Caco-2 (cell line): Measurements from ENCODE around the gene GLUD1. TPM values are rescaled to one million over a fixed set of nuclear protein-coding genes. Genes with fewer than 3 reads are reported as not detected.
"Not testable (repeated sequence)": the region's sequence is repeated elsewhere in the genome, so short reads cannot be mapped to it uniquely, and the experiment has no call there.

Experiments
- BruUV-seq: library from RNA; stranded (reverse); fragments of 400-500 nt; replicated peaks from 2 replicates; lab custom pipeline; 2021; lab: Mats Ljungman, UMichigan
- CTCF ChIA-PET: fragments of 300-600 bp; sonication (Branson Sonifier 250); formaldehyde crosslinking; loops from one replicate; lab custom pipeline; 2022; ENCODE audit warnings: antibody characterized with exemption; lab: Charles Lee
- POLR2A ChIA-PET: fragments of 300-600 bp; sonication (Branson Sonifier 250); formaldehyde crosslinking; loops from one replicate; lab custom pipeline; 2022; ENCODE audit warnings: antibody characterized with exemption; lab: Charles Lee
- DNase-seq, 2 experiments: peaks; one replicate each; pipeline versions ENCODE4 v3.0.0 to v3.0.0-alpha.2; 2020 to 2022
- H3K27me3 ChIP-seq: replicated peaks from 2 replicates; pipeline ENCODE4 v1.6.0; 2011; ENCODE audit warnings: low read length; ENCODE audit not compliant: control insufficient read depth, insufficient read depth
- H3K36me3 ChIP-seq: 2 replicates; pipeline ENCODE4 v1.5.1; 2011; ENCODE audit warnings: low read length; ENCODE audit not compliant: control insufficient read depth, insufficient read depth
- H3K4me1 ChIP-seq: fragments of 250-450 bp; sonication (Bioruptor Pico); 2 replicates; pipeline ENCODE4 v1.5.1; 2020; ENCODE audit warnings: mild to moderate bottlenecking
- H3K4me3 ChIP-seq: 2 replicates; pipeline ENCODE4 v1.5.1; 2011; ENCODE audit warnings: low read depth, mild to moderate bottlenecking, control low read depth, low read length
- H3K9me3 ChIP-seq: fragments of 250-450 bp; sonication (Bioruptor Pico); 2 replicates; pipeline ENCODE4 v1.5.1; 2020; ENCODE audit warnings: mild to moderate bottlenecking, moderate library complexity
- H3K27ac Mint-ChIP-seq: one replicate; pipeline ENCODE4 v1.8.0; 2022; ENCODE audit warnings: mixed read lengths; ENCODE audit not compliant: unreplicated experiment
- H3K27me3 Mint-ChIP-seq: one replicate; pipeline ENCODE4 v1.8.0; 2022; ENCODE audit warnings: mixed read lengths; ENCODE audit not compliant: insufficient read depth, unreplicated experiment
- H3K36me3 Mint-ChIP-seq: one replicate; pipeline ENCODE4 v1.8.0; 2022; ENCODE audit warnings: mild to moderate bottlenecking, mixed read lengths; ENCODE audit not compliant: insufficient read depth, unreplicated experiment
- H3K4me1 Mint-ChIP-seq: one replicate; pipeline ENCODE4 v1.8.0; 2022; ENCODE audit warnings: low read depth, mixed read lengths; ENCODE audit not compliant: unreplicated experiment
- H3K4me3 Mint-ChIP-seq: one replicate; pipeline ENCODE4 v1.8.0; 2022; ENCODE audit warnings: mild to moderate bottlenecking, moderate library complexity, mixed read lengths; ENCODE audit not compliant: unreplicated experiment
- H3K9me3 Mint-ChIP-seq: one replicate; pipeline ENCODE4 v1.8.0; 2022; ENCODE audit warnings: mixed read lengths; ENCODE audit not compliant: unreplicated experiment
- intact Hi-C: fragments of 100-400 bp; cut with micrococcal nuclease; formaldehyde crosslinking; loops from one replicate; pipeline ENCODE4 v1.10.0; 2022; ENCODE audit not compliant: unreplicated experiment
- total RNA-seq: library from RNA; stranded (reverse); gene quantifications from 2 replicates; pipeline ENCODE4 v1.2.3, GENCODE V29; 2022
- TF ChIP-seq, protein P1 (sequence below), 2 experiments: fragments of 200-600 bp in 1 of 2; IDR thresholded peaks; 1 replicate in 1 of 2; 2 replicates in 1 of 2; pipeline versions ENCODE4 v1.5.1 to v1.8.0; 2011 to 2022; ENCODE audit warnings: antibody characterized with exemption in 1 of 2, control low read depth in 1 of 2, inconsistent platforms in 1 of 2, low read depth in 1 of 2, low read length in 1 of 2, mild to moderate bottlenecking in 1 of 2, moderate library complexity in 1 of 2; ENCODE audit not compliant: insufficient read depth in 1 of 2, severe bottlenecking in 1 of 2, unreplicated experiment in 1 of 2

The GLUD1 gene
- total RNA-seq, 1 experiment from 2014 or later, result 767 TPM

DNA sequence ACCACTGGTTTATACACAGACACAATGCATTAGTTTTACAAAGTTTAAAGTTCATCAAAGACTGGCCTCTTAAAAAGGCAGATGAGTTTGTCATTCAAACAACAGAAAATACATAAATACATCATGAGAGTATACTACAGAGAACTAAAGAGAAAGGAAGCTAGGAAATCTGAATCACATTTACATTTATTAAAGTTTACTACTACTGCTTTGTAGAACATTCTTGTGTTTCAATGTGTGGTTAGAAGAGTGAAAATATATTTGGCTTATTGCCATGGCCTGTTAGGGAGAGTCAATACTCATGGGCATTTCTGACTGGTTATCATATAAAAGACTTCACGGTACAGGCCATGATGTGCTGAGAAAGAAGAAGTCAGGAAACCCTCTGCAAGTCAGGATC, 87.5 kb downstream of the GLUD1 start:
- H3K36me3 ChIP-seq, H3K4me3 ChIP-seq, H3K27me3 Mint-ChIP-seq, intact Hi-C loops, H3K27me3 ChIP-seq, BruUV-seq, H3K4me3 Mint-ChIP-seq, H3K9me3 ChIP-seq, CTCF ChIA-PET, H3K36me3 Mint-ChIP-seq, DNase-seq, H3K4me1 ChIP-seq, H3K9me3 Mint-ChIP-seq, H3K4me1 Mint-ChIP-seq: not testable (repeated sequence)
- POLR2A ChIA-PET, result interaction anchor here (0.6 kb wide), 1 partner anchor 41 kb away, joined by 4 read pairs; no protein-coding TSS in a partner anchor
- peak overlapping the region; percentile 31 for H3K27ac Mint-ChIP-seq

DNA sequence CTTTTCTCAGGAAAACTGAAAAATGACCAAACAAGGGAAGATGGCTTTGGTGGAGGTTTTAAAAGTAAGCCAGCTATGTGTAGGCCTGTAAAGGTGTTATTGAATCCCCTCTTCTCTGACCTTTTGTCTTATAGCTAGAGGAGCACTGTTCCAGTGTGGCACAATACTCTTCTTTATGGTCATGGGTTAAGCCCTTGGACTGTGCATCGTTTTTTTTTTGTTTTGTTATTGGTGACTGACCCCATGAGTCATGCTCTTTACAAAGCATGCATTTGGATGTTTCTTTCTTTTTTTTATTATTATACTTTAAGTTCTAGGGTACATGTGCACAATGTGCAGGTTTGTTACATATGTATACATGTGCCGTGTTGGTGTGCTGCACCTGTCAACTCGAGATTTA, 94.2 kb downstream of the GLUD1 start:
- Mint-ChIP-seq H3K36me3 (no peaks in the 10 kb centered on the region), H3K4me3 (no peak overlapping the region), H3K4me1 (no peaks in the 10 kb centered on the region), H3K27ac (no peak overlapping the region), H3K9me3 (no peaks in the 10 kb centered on the region), H3K27me3 (no peaks in the 10 kb centered on the region)
- H3K4me3 ChIP-seq, result no peak overlapping the region
- POLR2A ChIA-PET, result no interaction called here
- CTCF ChIA-PET, result no interaction called here
- no peaks in the 10 kb centered on the region for H3K36me3 ChIP-seq
- BruUV-seq, result no TSS peak
- intact Hi-C loops, result no loop called here
- H3K9me3 ChIP-seq, result no peaks in the 10 kb centered on the region
- no peaks in the 10 kb centered on the region for H3K27me3 ChIP-seq
- TF ChIP-seq, protein P1, sequence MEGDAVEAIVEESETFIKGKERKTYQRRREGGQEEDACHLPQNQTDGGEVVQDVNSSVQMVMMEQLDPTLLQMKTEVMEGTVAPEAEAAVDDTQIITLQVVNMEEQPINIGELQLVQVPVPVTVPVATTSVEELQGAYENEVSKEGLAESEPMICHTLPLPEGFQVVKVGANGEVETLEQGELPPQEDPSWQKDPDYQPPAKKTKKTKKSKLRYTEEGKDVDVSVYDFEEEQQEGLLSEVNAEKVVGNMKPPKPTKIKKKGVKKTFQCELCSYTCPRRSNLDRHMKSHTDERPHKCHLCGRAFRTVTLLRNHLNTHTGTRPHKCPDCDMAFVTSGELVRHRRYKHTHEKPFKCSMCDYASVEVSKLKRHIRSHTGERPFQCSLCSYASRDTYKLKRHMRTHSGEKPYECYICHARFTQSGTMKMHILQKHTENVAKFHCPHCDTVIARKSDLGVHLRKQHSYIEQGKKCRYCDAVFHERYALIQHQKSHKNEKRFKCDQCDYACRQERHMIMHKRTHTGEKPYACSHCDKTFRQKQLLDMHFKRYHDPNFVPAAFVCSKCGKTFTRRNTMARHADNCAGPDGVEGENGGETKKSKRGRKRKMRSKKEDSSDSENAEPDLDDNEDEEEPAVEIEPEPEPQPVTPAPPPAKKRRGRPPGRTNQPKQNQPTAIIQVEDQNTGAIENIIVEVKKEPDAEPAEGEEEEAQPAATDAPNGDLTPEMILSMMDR (IDR thresholded peaks at IDR 0.05; ENCODE audit: insufficient read depth in 1 of 2, low read depth in 1 of 2, low read length in 1 of 2, severe bottlenecking in 1 of 2, unreplicated experiment in 1 of 2), result no peak
- H3K4me1 ChIP-seq, result no peaks in the 10 kb centered on the region
- no peak for DNase-seq

Other genes with a start within 250 kb of the GLUD1 start
- 0.21 and 0.64 TPM in 2 replicates for gene MMRN2, start 137.2 kb downstream of the GLUD1 start, total RNA-seq
- 0.45 TPM in 1 of 2 replicates, not detected in the other for gene SNCG, start 136.2 kb downstream of the GLUD1 start, total RNA-seq
- gene ADIRF, start 126.4 kb downstream of the GLUD1 start, total RNA-seq, result 0.49 TPM in 1 of 2 replicates, not detected in the other
- not detected in 2 replicates for gene FAM25A, start 74.5 kb downstream of the GLUD1 start, total RNA-seq
- 49.3 and 51.0 TPM in 2 replicates for gene SHLD2, start 363 bp upstream of the GLUD1 start, total RNA-seq
- gene NUTM2A, start 130.6 kb upstream of the GLUD1 start, total RNA-seq, result 0.21 and 0.23 TPM in 2 replicates